Endothelial cell of umbilical vein (primary cell): ENCODE measurements around the gene FOLR3. TPM values are rescaled to one million over a fixed set of nuclear protein-coding genes. Genes with fewer than 3 reads are reported as not detected.

Source experiments
- BruUV-seq: library from RNA; stranded (reverse); fragments of 400-500 nt; replicated peaks from 2 replicates; lab custom pipeline; 2021; lab: Mats Ljungman, UMichigan
- CTCF ChIA-PET: fragments of 300-600, 350-600 bp; sonication (Branson Sonifier 250); formaldehyde crosslinking; loops from one replicate; lab custom pipeline; 2021; ENCODE audit warnings: antibody characterized with exemption, inconsistent platforms; lab: Charles Lee
- POLR2A ChIA-PET: fragments of 300-600, 350-600 bp; sonication (Branson Sonifier 250); formaldehyde crosslinking; loops from one replicate; lab custom pipeline; 2021; ENCODE audit warnings: antibody characterized with exemption, inconsistent platforms; lab: Charles Lee
- DNase-seq: peaks from one replicate; pipeline ENCODE4 v3.0.0-alpha.2; 2011; ENCODE audit warnings: low read depth, low spot score
- FAIRE-seq: peaks from 2 replicates; lab custom pipeline; 2011; peaks lifted over from hg19 to GRCh38; lab: Jason Lieb, UNC
- H2AFZ ChIP-seq: 2 replicates; pipeline ENCODE4 v1.6.0; 2012; ENCODE audit warnings: low read depth, low read length, control low read depth, inconsistent platforms
- H3K27ac ChIP-seq: 2 replicates; pipeline ENCODE4 v1.5.1; 2011; ENCODE audit warnings: low read depth, mild to moderate bottlenecking, control low read depth, low read length, moderate library complexity; ENCODE audit not compliant: insufficient read depth
- H3K27me3 ChIP-seq, 2 experiments: 2 replicates each; pipeline versions ENCODE4 v1.6.0 to v1.6.1; 2011; ENCODE audit warnings: low read length in 2 of 2, mixed read lengths in 1 of 2; ENCODE audit not compliant: control insufficient read depth in 2 of 2, insufficient read depth in 2 of 2
- H3K36me3 ChIP-seq, 2 experiments: 2 replicates in 1 of 2; 3 replicates in 1 of 2; pipeline ENCODE4 v1.5.1; 2011; ENCODE audit warnings: low read length in 2 of 2, mild to moderate bottlenecking in 1 of 2, moderate library complexity in 1 of 2; ENCODE audit not compliant: control insufficient read depth in 2 of 2, insufficient read depth in 2 of 2; ENCODE audit errors: extremely low read depth in 1 of 2
- H3K4me1 ChIP-seq: 3 replicates; pipeline ENCODE4 v1.5.1; 2011; ENCODE audit warnings: mild to moderate bottlenecking, low read length; ENCODE audit not compliant: control insufficient read depth, insufficient read depth; ENCODE audit errors: extremely low read depth
- H3K4me2 ChIP-seq: 2 replicates; pipeline ENCODE4 v1.6.1; 2011; ENCODE audit warnings: low read length, control low read depth, mixed read lengths; ENCODE audit not compliant: insufficient read depth
- H3K4me3 ChIP-seq, 3 experiments: fragments of 200-600 bp in 1 of 3; sonication (generic), shearing (Covaris generic) in 1 of 3; replicated peaks in 1 of 3; 2 replicates each; pipeline ENCODE4 v1.5.1; 2011 to 2016; ENCODE audit warnings: control low read depth in 3 of 3, low read length in 3 of 3, mild to moderate bottlenecking in 2 of 3, inconsistent platforms in 1 of 3, low read depth in 1 of 3, moderate library complexity in 1 of 3; ENCODE audit not compliant: insufficient read depth in 1 of 3
- H3K79me2 ChIP-seq: 2 replicates; pipeline ENCODE4 v1.6.0; 2012; ENCODE audit warnings: low read length, inconsistent platforms; ENCODE audit not compliant: control insufficient read depth, insufficient read depth
- H3K9ac ChIP-seq: replicated peaks from 2 replicates; pipeline ENCODE3; 2011; ENCODE audit warnings: low read length, control low read depth; ENCODE audit not compliant: insufficient read depth; ENCODE audit errors: extremely low read depth
- H3K9me1 ChIP-seq: replicated peaks from 3 replicates; pipeline ENCODE4 v1.6.0; 2011; ENCODE audit warnings: mild to moderate bottlenecking, low read length; ENCODE audit not compliant: control insufficient read depth, insufficient read depth; ENCODE audit errors: extremely low read depth
- H3K9me3 ChIP-seq: replicated peaks from 2 replicates; pipeline ENCODE4 v1.5.1; 2012; ENCODE audit warnings: low read length, inconsistent platforms; ENCODE audit not compliant: control insufficient read depth, insufficient read depth
- H4K20me1 ChIP-seq: replicated peaks from 2 replicates; pipeline ENCODE3; 2011; ENCODE audit warnings: mild to moderate bottlenecking, low read length; ENCODE audit not compliant: control insufficient read depth, insufficient read depth; ENCODE audit errors: extremely low read depth
- EZH2 ChIP-seq: IDR thresholded peaks from 2 replicates; pipeline ENCODE4 v1.6.1; 2012; ENCODE audit warnings: borderline replicate concordance, low read depth, mild to moderate bottlenecking, moderate library complexity, low read length, inconsistent platforms; ENCODE audit not compliant: severe bottlenecking
- FOS ChIP-seq: IDR thresholded peaks from 2 replicates; pipeline ENCODE4 v1.6.1; 2011; ENCODE audit warnings: mild to moderate bottlenecking, low read length, moderate library complexity, borderline replicate concordance; ENCODE audit not compliant: insufficient read depth
- GATA2 ChIP-seq: IDR thresholded peaks from 2 replicates; pipeline ENCODE4 v1.7.0; 2011; ENCODE audit warnings: low read depth, mild to moderate bottlenecking, moderate library complexity, mixed read lengths, low read length; ENCODE audit not compliant: insufficient read length, insufficient read depth
- JUN ChIP-seq: IDR thresholded peaks from 2 replicates; pipeline ENCODE4 v1.6.1; 2011; ENCODE audit warnings: borderline replicate concordance, low read depth; ENCODE audit not compliant: insufficient read length, insufficient read depth
- MYC ChIP-seq: IDR thresholded peaks from one replicate; pipeline ENCODE4 v1.6.1; 2011; ENCODE audit warnings: mild to moderate bottlenecking, low read depth, low read length
- POLR2A ChIP-seq: IDR thresholded peaks from 2 replicates; pipeline ENCODE4 v1.6.1; 2012; ENCODE audit warnings: low read depth, mild to moderate bottlenecking, control low read depth, low read length
- POLR2AphosphoS5 ChIP-seq: IDR thresholded peaks from 2 replicates; pipeline ENCODE4 v1.6.1; 2012; ENCODE audit warnings: low read depth, mild to moderate bottlenecking, control low read depth, low read length, moderate library complexity; ENCODE audit not compliant: insufficient read depth
- dilution Hi-C: fragments of 300-500 bp; cut with MboI; formaldehyde crosslinking; loops from one replicate; pipeline ENCODE4 v1.15.0; 2019; ENCODE audit warnings: low sequenced_read_pairs; ENCODE audit not compliant: extremely low pct_ligation_motif_present
- intact Hi-C: fragments of 100-400 bp; cut with micrococcal nuclease; formaldehyde crosslinking; loops from one replicate; pipeline ENCODE4 v1.10.0; 2022
- polyA plus RNA-seq, 4 experiments: library from polyadenylated mRNA; depleted of rRNA in 3 of 4; stranded (reverse) in 3 of 4; unstranded in 1 of 4; fragments of >200 nt; gene quantifications; 2 replicates each; pipeline versions ENCODE4 v1.2.1 to v1.2.3, GENCODE V29; 2011 to 2012; ENCODE audit warnings: missing spikeins in 1 of 4
- total RNA-seq: library from RNA; stranded (reverse); gene quantifications from 2 replicates; pipeline ENCODE4 v1.2.3, GENCODE V29; 2021
- TF ChIP-seq, protein P1 (sequence below), 2 donors: IDR thresholded peaks; 1 replicate in 1 of 2; 2 replicates in 1 of 2; pipeline ENCODE4 v1.5.1; 2011; ENCODE audit warnings: low read length in 2 of 2, mild to moderate bottlenecking in 2 of 2, moderate library complexity in 2 of 2, control low read depth in 1 of 2, inconsistent platforms in 1 of 2, low read depth in 1 of 2; ENCODE audit not compliant: insufficient read depth in 1 of 2; ENCODE audit errors: extremely low read depth in 1 of 2
- TF ChIP-seq, protein P2 (sequence below): IDR thresholded peaks from 2 replicates; pipeline ENCODE4 v1.6.1; 2011; ENCODE audit not compliant: insufficient read depth, insufficient read length

FOLR3 gene
- total and polyA plus RNA-seq, 2 donors (not counting 3 experiments of a cell fraction or from before 2014, with no cell fraction given), result not detected

DNA sequence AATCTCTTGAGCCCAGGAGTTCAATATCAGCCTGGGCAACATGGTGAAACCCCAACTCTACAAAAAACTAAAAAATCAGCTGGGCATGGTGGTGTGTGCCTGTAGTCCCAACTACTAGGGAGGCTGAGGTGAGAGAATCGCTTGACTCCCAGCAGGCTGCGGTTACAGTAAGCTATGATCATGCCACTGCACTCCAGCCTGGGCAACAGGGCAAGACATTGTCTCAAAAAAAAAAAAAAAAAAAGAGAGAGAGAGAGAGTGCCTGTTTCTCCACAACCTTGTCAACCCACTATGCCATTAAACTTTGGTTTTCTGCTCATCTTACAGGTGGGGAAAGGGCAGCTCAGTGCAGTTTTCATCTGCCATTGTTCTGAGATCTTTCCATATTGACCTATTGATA lies 5.1 kb downstream of the FOLR3 start:
- Histone ChIP-seq H3K36me3 (no peaks in the 10 kb centered on the region), H4K20me1 (no peaks in the 10 kb centered on the region), H3K27me3 (peaks cover 7 to 10% of the 10 kb centered on the region in 2 experiments), H3K4me2 (no peak overlapping the region), H2AFZ (no peak overlapping the region), H3K27ac (no peak overlapping the region), H3K79me2 (no peaks in the 10 kb centered on the region), H3K4me1 (no peaks in the 10 kb centered on the region), H3K9ac (no peak overlapping the region), H3K9me3 (no peaks in the 10 kb centered on the region), H3K9me1 (no peaks in the 10 kb centered on the region), H3K4me3 (no peak overlapping the region)
- intact Hi-C loops (loop anchor here (5.0 to 10.0 kb wide), 2 partner anchors 274 to 307 kb away; no protein-coding TSS in a partner anchor), dilution Hi-C loops (no loop called here)
- DNase-seq (no peak), FAIRE-seq (no peak)
- TF ChIP-seq MYC (no peak), POLR2A (no peak), JUN (no peak), GATA2 (no peak), EZH2 (no peak), FOS (no peak), POLR2AphosphoS5 (no peak)
- TF ChIP-seq, protein P1, sequence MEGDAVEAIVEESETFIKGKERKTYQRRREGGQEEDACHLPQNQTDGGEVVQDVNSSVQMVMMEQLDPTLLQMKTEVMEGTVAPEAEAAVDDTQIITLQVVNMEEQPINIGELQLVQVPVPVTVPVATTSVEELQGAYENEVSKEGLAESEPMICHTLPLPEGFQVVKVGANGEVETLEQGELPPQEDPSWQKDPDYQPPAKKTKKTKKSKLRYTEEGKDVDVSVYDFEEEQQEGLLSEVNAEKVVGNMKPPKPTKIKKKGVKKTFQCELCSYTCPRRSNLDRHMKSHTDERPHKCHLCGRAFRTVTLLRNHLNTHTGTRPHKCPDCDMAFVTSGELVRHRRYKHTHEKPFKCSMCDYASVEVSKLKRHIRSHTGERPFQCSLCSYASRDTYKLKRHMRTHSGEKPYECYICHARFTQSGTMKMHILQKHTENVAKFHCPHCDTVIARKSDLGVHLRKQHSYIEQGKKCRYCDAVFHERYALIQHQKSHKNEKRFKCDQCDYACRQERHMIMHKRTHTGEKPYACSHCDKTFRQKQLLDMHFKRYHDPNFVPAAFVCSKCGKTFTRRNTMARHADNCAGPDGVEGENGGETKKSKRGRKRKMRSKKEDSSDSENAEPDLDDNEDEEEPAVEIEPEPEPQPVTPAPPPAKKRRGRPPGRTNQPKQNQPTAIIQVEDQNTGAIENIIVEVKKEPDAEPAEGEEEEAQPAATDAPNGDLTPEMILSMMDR (IDR thresholded peaks at IDR 0.05; ENCODE audit: extremely low read depth in 1 of 2, insufficient read depth in 1 of 2, low read depth in 1 of 2, low read length in 2 of 2), result no peak
- TF ChIP-seq, protein P2, sequence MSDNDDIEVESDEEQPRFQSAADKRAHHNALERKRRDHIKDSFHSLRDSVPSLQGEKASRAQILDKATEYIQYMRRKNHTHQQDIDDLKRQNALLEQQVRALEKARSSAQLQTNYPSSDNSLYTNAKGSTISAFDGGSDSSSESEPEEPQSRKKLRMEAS, result no peak
- BruUV-seq, result no TSS peak
- CTCF ChIA-PET, result interaction anchor here (1.1 kb wide), 1 partner anchor 115 kb away, joined by 13 read pairs; no protein-coding TSS in a partner anchor
- POLR2A ChIA-PET, result no interaction called here
